Panc1 (cell line): ENCODE results near the gene ROBO1.

Experiments used
- POLR2AphosphoS5 ChIP-seq: IDR thresholded peaks from 2 replicates; pipeline ENCODE4 v1.6.1; 2012; ENCODE audit warnings: mild to moderate bottlenecking, low read depth, low read length, moderate library complexity
- SIN3A ChIP-seq: IDR thresholded peaks from 2 replicates; pipeline ENCODE4 v1.6.1; 2012; ENCODE audit warnings: low read depth, mild to moderate bottlenecking, low read length, moderate library complexity, borderline replicate concordance; ENCODE audit not compliant: insufficient read depth
- TF ChIP-seq, protein P1 (sequence below): fragments of 450-650 bp; IDR thresholded peaks from 2 replicates; pipeline ENCODE4 v1.5.1; 2017; ENCODE audit warnings: mild to moderate bottlenecking
- TF ChIP-seq, protein P2 (sequence below), 2 experiments: IDR thresholded peaks; 2 replicates each; pipeline ENCODE4 v1.6.1; 2011 to 2012; ENCODE audit warnings: low read depth in 2 of 2, control low read depth in 1 of 2, low read length in 1 of 2, mild to moderate bottlenecking in 1 of 2, moderate library complexity in 1 of 2; ENCODE audit not compliant: insufficient read depth in 1 of 2

DNA sequence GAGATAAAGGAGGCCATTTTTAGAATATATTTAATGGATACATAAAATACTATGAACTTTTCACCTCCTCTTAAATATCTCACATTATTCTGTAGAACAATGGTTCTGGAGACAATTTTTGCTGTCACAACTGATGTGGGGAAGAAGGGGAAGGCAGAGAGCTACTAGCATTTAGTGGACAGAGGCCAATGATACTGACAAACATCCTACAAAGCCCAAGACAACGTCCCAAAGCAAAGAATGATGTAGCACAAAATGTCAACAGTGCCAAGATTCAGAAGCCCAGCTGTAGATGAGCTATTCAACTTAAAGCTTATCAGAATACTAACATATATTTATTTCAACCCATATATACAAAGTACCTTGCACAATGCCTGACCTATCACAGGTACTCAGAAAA, 1069.4 kb downstream of the ROBO1 start:
- TF ChIP-seq, protein P1, sequence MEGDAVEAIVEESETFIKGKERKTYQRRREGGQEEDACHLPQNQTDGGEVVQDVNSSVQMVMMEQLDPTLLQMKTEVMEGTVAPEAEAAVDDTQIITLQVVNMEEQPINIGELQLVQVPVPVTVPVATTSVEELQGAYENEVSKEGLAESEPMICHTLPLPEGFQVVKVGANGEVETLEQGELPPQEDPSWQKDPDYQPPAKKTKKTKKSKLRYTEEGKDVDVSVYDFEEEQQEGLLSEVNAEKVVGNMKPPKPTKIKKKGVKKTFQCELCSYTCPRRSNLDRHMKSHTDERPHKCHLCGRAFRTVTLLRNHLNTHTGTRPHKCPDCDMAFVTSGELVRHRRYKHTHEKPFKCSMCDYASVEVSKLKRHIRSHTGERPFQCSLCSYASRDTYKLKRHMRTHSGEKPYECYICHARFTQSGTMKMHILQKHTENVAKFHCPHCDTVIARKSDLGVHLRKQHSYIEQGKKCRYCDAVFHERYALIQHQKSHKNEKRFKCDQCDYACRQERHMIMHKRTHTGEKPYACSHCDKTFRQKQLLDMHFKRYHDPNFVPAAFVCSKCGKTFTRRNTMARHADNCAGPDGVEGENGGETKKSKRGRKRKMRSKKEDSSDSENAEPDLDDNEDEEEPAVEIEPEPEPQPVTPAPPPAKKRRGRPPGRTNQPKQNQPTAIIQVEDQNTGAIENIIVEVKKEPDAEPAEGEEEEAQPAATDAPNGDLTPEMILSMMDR = no peak
- TF ChIP-seq, protein P2, sequence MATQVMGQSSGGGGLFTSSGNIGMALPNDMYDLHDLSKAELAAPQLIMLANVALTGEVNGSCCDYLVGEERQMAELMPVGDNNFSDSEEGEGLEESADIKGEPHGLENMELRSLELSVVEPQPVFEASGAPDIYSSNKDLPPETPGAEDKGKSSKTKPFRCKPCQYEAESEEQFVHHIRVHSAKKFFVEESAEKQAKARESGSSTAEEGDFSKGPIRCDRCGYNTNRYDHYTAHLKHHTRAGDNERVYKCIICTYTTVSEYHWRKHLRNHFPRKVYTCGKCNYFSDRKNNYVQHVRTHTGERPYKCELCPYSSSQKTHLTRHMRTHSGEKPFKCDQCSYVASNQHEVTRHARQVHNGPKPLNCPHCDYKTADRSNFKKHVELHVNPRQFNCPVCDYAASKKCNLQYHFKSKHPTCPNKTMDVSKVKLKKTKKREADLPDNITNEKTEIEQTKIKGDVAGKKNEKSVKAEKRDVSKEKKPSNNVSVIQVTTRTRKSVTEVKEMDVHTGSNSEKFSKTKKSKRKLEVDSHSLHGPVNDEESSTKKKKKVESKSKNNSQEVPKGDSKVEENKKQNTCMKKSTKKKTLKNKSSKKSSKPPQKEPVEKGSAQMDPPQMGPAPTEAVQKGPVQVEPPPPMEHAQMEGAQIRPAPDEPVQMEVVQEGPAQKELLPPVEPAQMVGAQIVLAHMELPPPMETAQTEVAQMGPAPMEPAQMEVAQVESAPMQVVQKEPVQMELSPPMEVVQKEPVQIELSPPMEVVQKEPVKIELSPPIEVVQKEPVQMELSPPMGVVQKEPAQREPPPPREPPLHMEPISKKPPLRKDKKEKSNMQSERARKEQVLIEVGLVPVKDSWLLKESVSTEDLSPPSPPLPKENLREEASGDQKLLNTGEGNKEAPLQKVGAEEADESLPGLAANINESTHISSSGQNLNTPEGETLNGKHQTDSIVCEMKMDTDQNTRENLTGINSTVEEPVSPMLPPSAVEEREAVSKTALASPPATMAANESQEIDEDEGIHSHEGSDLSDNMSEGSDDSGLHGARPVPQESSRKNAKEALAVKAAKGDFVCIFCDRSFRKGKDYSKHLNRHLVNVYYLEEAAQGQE (IDR thresholded peaks at IDR 0.05; ENCODE audit: insufficient read depth in 1 of 2, low read depth in 2 of 2, low read length in 1 of 2) = no peak
- TF ChIP-seq POLR2AphosphoS5 = no peak
- TF ChIP-seq SIN3A = no peak
